Brain microvascular endothelial cell (primary cell): ENCODE measurements around the gene CRYBA1.
"Not testable (repeated sequence)": the region's sequence is repeated elsewhere in the genome, so short reads cannot be mapped to it uniquely, and the experiment has no call there.

ENCODE experiments used
- DNase-seq: peaks from one replicate; pipeline ENCODE4 v3.0.0-alpha.2; 2020
- H3K27ac ChIP-seq: fragments of 250-450 bp; sonication (Bioruptor Pico); 2 replicates; pipeline ENCODE4 v1.5.1; 2020; ENCODE audit warnings: mild to moderate bottlenecking, moderate library complexity
- H3K27me3 ChIP-seq: fragments of 250-450 bp; sonication (Bioruptor Pico); replicated peaks from 2 replicates; pipeline ENCODE4 v1.5.1; 2020; ENCODE audit warnings: mild to moderate bottlenecking
- H3K36me3 ChIP-seq: fragments of 250-450 bp; sonication (Bioruptor Pico); replicated peaks from 2 replicates; pipeline ENCODE4 v1.5.1; 2020; ENCODE audit warnings: mild to moderate bottlenecking
- H3K4me3 ChIP-seq: 2 replicates; pipeline ENCODE4 v1.5.1; 2011; ENCODE audit warnings: low read depth, mild to moderate bottlenecking, control low read depth, low read length, moderate library complexity
- in situ Hi-C: cut with HindIII; loops from 2 replicates; pipeline ENCODE4 v1.10.0; 2017; ENCODE audit warnings: low sequenced_read_pairs, low pct_ligation_motif_present
- TF ChIP-seq, protein P1 (sequence below): IDR thresholded peaks from 2 replicates; pipeline ENCODE4 v1.5.1; 2011; ENCODE audit warnings: low read depth, mild to moderate bottlenecking, moderate library complexity, low read length, control low read depth, inconsistent platforms; ENCODE audit errors: missing control alignments

CRYBA1 gene

DNA sequence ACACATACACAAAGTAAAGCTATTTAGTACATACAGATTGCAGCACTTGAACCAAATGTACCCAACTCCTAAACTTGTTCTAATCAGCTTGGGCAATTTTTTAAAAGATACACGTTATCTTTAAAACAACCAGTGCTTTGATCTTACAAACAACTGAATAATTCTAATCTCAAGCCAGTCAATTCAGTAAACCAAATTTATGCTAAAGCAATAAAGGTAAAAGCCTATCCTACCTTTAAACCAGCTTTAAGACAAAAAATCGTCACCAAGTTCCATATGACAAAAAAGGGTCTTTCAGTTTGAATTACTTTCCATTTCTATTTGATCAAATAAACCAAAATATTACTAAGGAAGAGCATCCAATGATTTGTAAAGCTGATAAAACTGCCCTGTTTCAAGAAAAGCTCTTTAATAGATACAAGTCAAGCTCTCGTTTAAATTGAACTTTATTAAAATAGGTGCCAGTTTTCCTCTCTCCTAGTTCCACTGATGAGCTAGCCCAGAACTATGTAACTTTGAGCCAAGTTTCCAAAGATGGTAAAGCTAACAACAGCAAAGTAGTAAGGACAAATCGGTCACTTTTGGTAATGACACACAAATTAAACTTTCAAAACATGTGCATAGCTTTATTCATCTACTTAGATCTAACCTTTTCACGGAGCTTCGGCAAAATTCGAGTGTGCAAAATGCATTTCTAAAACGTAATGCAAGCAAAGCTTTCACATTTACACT lies 10.2 kb downstream of the CRYBA1 start:
- in situ Hi-C loops = no loop called here
- H3K36me3 ChIP-seq = peaks cover 20% of the 10 kb centered on the region
- TF ChIP-seq, protein P1, sequence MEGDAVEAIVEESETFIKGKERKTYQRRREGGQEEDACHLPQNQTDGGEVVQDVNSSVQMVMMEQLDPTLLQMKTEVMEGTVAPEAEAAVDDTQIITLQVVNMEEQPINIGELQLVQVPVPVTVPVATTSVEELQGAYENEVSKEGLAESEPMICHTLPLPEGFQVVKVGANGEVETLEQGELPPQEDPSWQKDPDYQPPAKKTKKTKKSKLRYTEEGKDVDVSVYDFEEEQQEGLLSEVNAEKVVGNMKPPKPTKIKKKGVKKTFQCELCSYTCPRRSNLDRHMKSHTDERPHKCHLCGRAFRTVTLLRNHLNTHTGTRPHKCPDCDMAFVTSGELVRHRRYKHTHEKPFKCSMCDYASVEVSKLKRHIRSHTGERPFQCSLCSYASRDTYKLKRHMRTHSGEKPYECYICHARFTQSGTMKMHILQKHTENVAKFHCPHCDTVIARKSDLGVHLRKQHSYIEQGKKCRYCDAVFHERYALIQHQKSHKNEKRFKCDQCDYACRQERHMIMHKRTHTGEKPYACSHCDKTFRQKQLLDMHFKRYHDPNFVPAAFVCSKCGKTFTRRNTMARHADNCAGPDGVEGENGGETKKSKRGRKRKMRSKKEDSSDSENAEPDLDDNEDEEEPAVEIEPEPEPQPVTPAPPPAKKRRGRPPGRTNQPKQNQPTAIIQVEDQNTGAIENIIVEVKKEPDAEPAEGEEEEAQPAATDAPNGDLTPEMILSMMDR = no peak
- H3K27ac ChIP-seq = no peak overlapping the region
- DNase-seq = no peak
- H3K4me3 ChIP-seq = no peak overlapping the region
- H3K27me3 ChIP-seq = no peaks in the 10 kb centered on the region

- no peak overlapping the region for H3K4me3 ChIP-seq
- peaks cover 27% of the 10 kb centered on the region for H3K36me3 ChIP-seq
- H3K27me3 ChIP-seq = no peaks in the 10 kb centered on the region
- in situ Hi-C loops = no loop called here
- DNase-seq = no peak
- no peak overlapping the region for H3K27ac ChIP-seq
- TF ChIP-seq, protein P1 = no peak
Observed at GRCh38 chr17:29257756-29258155, 11.1 kb downstream of the CRYBA1 start.

- no peak for DNase-seq
- Histone ChIP-seq H3K27me3 (no peaks in the 10 kb centered on the region), H3K4me3 (no peak overlapping the region), H3K27ac (no peak overlapping the region), H3K36me3 (peaks cover 60% of the 10 kb centered on the region)
- TF ChIP-seq, protein P1 = no peak
- in situ Hi-C loops = no loop called here
Observed at GRCh38 chr17:29263916-29264315, 17.3 kb downstream of the CRYBA1 start.

GRCh38 chr17:29271980-29272379 lies 25.3 kb downstream of the CRYBA1 start:
- H3K27ac ChIP-seq, H3K27me3 ChIP-seq, DNase-seq, in situ Hi-C loops, H3K4me3 ChIP-seq: not testable (repeated sequence)
- peaks cover 48% of the 10 kb centered on the region for H3K36me3 ChIP-seq

- TF ChIP-seq, protein P1 = no peak
- H3K27ac ChIP-seq = no peak overlapping the region
- in situ Hi-C loops = no loop called here
- H3K27me3 ChIP-seq = no peaks in the 10 kb centered on the region
- DNase-seq = no peak
- H3K4me3 ChIP-seq = no peak overlapping the region
- peaks cover 45% of the 10 kb centered on the region for H3K36me3 ChIP-seq
Observed at GRCh38 chr17:29273924-29274323, 27.3 kb downstream of the CRYBA1 start.

DNA sequence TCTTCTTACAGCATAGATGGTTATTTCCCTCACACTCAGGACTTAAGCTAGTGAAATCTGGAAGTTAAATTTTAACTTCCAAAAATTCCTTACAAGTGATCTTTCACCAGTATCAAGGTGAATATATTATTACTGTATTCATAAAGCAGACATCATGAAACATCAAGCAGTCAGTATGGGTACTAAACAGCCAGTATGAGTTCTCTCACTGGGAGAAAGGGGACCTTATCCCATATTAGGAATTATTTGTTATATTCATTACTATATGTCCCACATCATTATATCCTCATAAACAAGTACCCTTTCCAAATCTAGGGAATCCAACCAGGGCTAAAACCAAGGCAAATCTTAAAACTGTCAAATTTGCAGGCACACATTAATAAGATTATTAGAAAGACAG lies 32.0 kb downstream of the CRYBA1 start:
- Histone ChIP-seq H3K27ac (no peak overlapping the region), H3K36me3 (peaks cover 70% of the 10 kb centered on the region), H3K4me3 (no peak overlapping the region), H3K27me3 (no peaks in the 10 kb centered on the region)
- in situ Hi-C loops = no loop called here
- TF ChIP-seq, protein P1 = no peak
- no peak for DNase-seq
